ENCODE results near the gene EFHD2.
"Not testable (repeated sequence)": the region's sequence is repeated elsewhere in the genome, so short reads cannot be mapped to it uniquely, and the experiment has no call there.

EFHD2 gene

GRCh38 chr1:15426492-15427279 is 17.0 kb downstream of the EFHD2 start:
- Mint-ChIP-seq H3K4me3 (no peak overlapping the region), H3K36me3 (peaks cover 16% of the 10 kb centered on the region), H3K9me3 (no peaks in the 10 kb centered on the region), H3K27me3 (no peaks in the 10 kb centered on the region), H3K27ac (no peak overlapping the region), H3K4me1 (no peaks in the 10 kb centered on the region)
- no peak for DNase-seq
- CTCF ChIA-PET, result interaction anchor here (0.7 to 2.8 kb wide), 3 partner anchors 18 to 103 kb away, joined by 4 to 8 read pairs (median 4); no protein-coding TSS in a partner anchor

- Mint-ChIP-seq H3K27ac (no peak overlapping the region), H3K27me3 (no peaks in the 10 kb centered on the region), H3K9me3 (no peaks in the 10 kb centered on the region), H3K4me3 (no peak overlapping the region), H3K36me3 (peaks cover 14% of the 10 kb centered on the region), H3K4me1 (no peaks in the 10 kb centered on the region)
- CTCF ChIA-PET, result interaction anchor here (0.6 to 2.8 kb wide), 3 partner anchors 102 to 127 kb away, joined by 4 to 8 read pairs (median 4); no protein-coding TSS in a partner anchor
- no peak for DNase-seq
Measured at GRCh38 chr1:15427280-15427666, 17.6 kb downstream of the EFHD2 start.

GRCh38 chr1:15428252-15428651 is 18.6 kb downstream of the EFHD2 start:
- peaks cover 14% of the 10 kb centered on the region for H3K36me3 Mint-ChIP-seq
- H3K4me1 Mint-ChIP-seq, H3K27me3 Mint-ChIP-seq, H3K9me3 Mint-ChIP-seq, H3K4me3 Mint-ChIP-seq, DNase-seq, H3K27ac Mint-ChIP-seq: not testable (repeated sequence)
- CTCF ChIA-PET, result interaction anchor here (0.9 to 2.8 kb wide), 3 partner anchors 17 to 105 kb away, joined by 3 to 8 read pairs (median 4); no protein-coding TSS in a partner anchor

- no peaks in the 10 kb centered on the region for H3K9me3 Mint-ChIP-seq
- no peak overlapping the region for H3K4me3 Mint-ChIP-seq
- no peak for DNase-seq
- no peaks in the 10 kb centered on the region for H3K4me1 Mint-ChIP-seq
- no peak overlapping the region for H3K27ac Mint-ChIP-seq
- peaks cover 14% of the 10 kb centered on the region for H3K36me3 Mint-ChIP-seq
- CTCF ChIA-PET, result interaction anchor here (1.0 to 9.8 kb wide), 2 partner anchors 15 to 105 kb away, joined by 3 to 120 read pairs; no protein-coding TSS in a partner anchor
- no peaks in the 10 kb centered on the region for H3K27me3 Mint-ChIP-seq
Measured at GRCh38 chr1:15428815-15429435, 19.2 kb downstream of the EFHD2 start.

GRCh38 chr1:15429701-15430149 is 20.0 kb downstream of the EFHD2 start:
- Mint-ChIP-seq H3K27ac (no peak overlapping the region), H3K36me3 (peaks cover 14% of the 10 kb centered on the region), H3K27me3 (no peaks in the 10 kb centered on the region), H3K4me1 (no peaks in the 10 kb centered on the region), H3K4me3 (no peak overlapping the region), H3K9me3 (no peaks in the 10 kb centered on the region)
- no peak for DNase-seq
- CTCF ChIA-PET, result interaction anchor here (1.0 to 9.8 kb wide), 4 partner anchors 8 to 106 kb away, joined by 3 to 120 read pairs (median 6); no protein-coding TSS in a partner anchor

GRCh38 chr1:15430787-15431570 is 21.3 kb downstream of the EFHD2 start:
- Mint-ChIP-seq H3K4me3 (no peak overlapping the region), H3K27ac (no peak overlapping the region), H3K9me3 (no peaks in the 10 kb centered on the region), H3K36me3 (peaks cover 13% of the 10 kb centered on the region), H3K27me3 (no peaks in the 10 kb centered on the region), H3K4me1 (no peaks in the 10 kb centered on the region)
- DNase-seq, result peak; percentile 77
- CTCF ChIA-PET, result interaction anchor here (0.6 to 9.8 kb wide), 14 partner anchors 10 to 122 kb away, joined by 3 to 120 read pairs (median 4); no protein-coding TSS in a partner anchor

GRCh38 chr1:15431571-15431948 is 21.9 kb downstream of the EFHD2 start:
- Mint-ChIP-seq H3K4me3 (no peak overlapping the region), H3K27me3 (no peaks in the 10 kb centered on the region), H3K4me1 (no peaks in the 10 kb centered on the region), H3K36me3 (peaks cover 8% of the 10 kb centered on the region), H3K27ac (no peak overlapping the region), H3K9me3 (no peaks in the 10 kb centered on the region)
- DNase-seq, result no peak
- CTCF ChIA-PET, result interaction anchor here (0.7 to 9.8 kb wide), 16 partner anchors 10 to 114 kb away, joined by 3 to 120 read pairs (median 4); no protein-coding TSS in a partner anchor

GRCh38 chr1:15432324-15432723 is 22.6 kb downstream of the EFHD2 start:
- Mint-ChIP-seq H3K4me3 (no peak overlapping the region), H3K27ac (no peak overlapping the region), H3K27me3 (no peaks in the 10 kb centered on the region), H3K4me1 (no peaks in the 10 kb centered on the region), H3K9me3 (no peaks in the 10 kb centered on the region), H3K36me3 (peaks cover 4% of the 10 kb centered on the region)
- CTCF ChIA-PET, result interaction anchor here (1.0 to 9.8 kb wide), 8 partner anchors 13 to 112 kb away, joined by 3 to 120 read pairs (median 6); no protein-coding TSS in a partner anchor
- DNase-seq, result no peak

- no peak for DNase-seq
- H3K27me3 Mint-ChIP-seq, result no peaks in the 10 kb centered on the region
- no peaks in the 10 kb centered on the region for H3K4me1 Mint-ChIP-seq
- CTCF ChIA-PET, result interaction anchor here (9.8 kb wide), 1 partner anchor 110 kb away, joined by 120 read pairs; no protein-coding TSS in a partner anchor
- H3K36me3 Mint-ChIP-seq, result no peaks in the 10 kb centered on the region
- no peak overlapping the region for H3K27ac Mint-ChIP-seq
- no peaks in the 10 kb centered on the region for H3K9me3 Mint-ChIP-seq
- no peak overlapping the region for H3K4me3 Mint-ChIP-seq
Measured at GRCh38 chr1:15433471-15433870, 23.8 kb downstream of the EFHD2 start.

GRCh38 chr1:15434739-15435138 is 25.1 kb downstream of the EFHD2 start:
- not testable (repeated sequence) for H3K27me3 Mint-ChIP-seq, H3K9me3 Mint-ChIP-seq, H3K4me1 Mint-ChIP-seq, DNase-seq, H3K36me3 Mint-ChIP-seq, H3K27ac Mint-ChIP-seq, H3K4me3 Mint-ChIP-seq
- CTCF ChIA-PET, result interaction anchor here (0.6 to 9.8 kb wide), 2 partner anchors 38 to 111 kb away, joined by 3 to 120 read pairs; no protein-coding TSS in a partner anchor

GRCh38 chr1:15435239-15436077 is 25.8 kb downstream of the EFHD2 start:
- Mint-ChIP-seq H3K9me3 (no peaks in the 10 kb centered on the region), H3K36me3 (no peaks in the 10 kb centered on the region), H3K4me3 (no peak overlapping the region), H3K27me3 (no peaks in the 10 kb centered on the region), H3K4me1 (no peaks in the 10 kb centered on the region), H3K27ac (no peak overlapping the region)
- no peak for DNase-seq
- CTCF ChIA-PET, result interaction anchor here (0.6 to 9.8 kb wide), 2 partner anchors 39 to 112 kb away, joined by 3 to 120 read pairs; no protein-coding TSS in a partner anchor

GRCh38 chr1:15436881-15437442 is 27.3 kb downstream of the EFHD2 start:
- H3K27ac Mint-ChIP-seq, result no peak overlapping the region
- no peak overlapping the region for H3K4me3 Mint-ChIP-seq
- no peaks in the 10 kb centered on the region for H3K27me3 Mint-ChIP-seq
- H3K9me3 Mint-ChIP-seq, result no peaks in the 10 kb centered on the region
- no peaks in the 10 kb centered on the region for H3K4me1 Mint-ChIP-seq
- DNase-seq, result no peak
- CTCF ChIA-PET, result interaction anchor here (1.2 to 9.8 kb wide), 2 partner anchors 109 to 113 kb away, joined by 5 to 120 read pairs; no protein-coding TSS in a partner anchor
- no peaks in the 10 kb centered on the region for H3K36me3 Mint-ChIP-seq

- H3K4me1 Mint-ChIP-seq, result no peaks in the 10 kb centered on the region
- DNase-seq, result no peak
- no peaks in the 10 kb centered on the region for H3K36me3 Mint-ChIP-seq
- H3K27me3 Mint-ChIP-seq, result peaks cover 9% of the 10 kb centered on the region
- H3K27ac Mint-ChIP-seq, result no peak overlapping the region
- CTCF ChIA-PET, result no interaction called here
- no peak overlapping the region for H3K4me3 Mint-ChIP-seq
- H3K9me3 Mint-ChIP-seq, result no peaks in the 10 kb centered on the region
Measured at GRCh38 chr1:15439325-15439724, 29.6 kb downstream of the EFHD2 start.
